Fibroblast of mammary gland (primary cell): Measurements from ENCODE around the gene GRM7.
"Not testable (repeated sequence)": the region's sequence is repeated elsewhere in the genome, so short reads cannot be mapped to it uniquely, and the experiment has no call there.

ENCODE experiments used
- DNase-seq: peaks from one replicate; pipeline ENCODE4 v3.0.0-alpha.2; 2010; ENCODE audit warnings: low read depth
- H3K4me3 ChIP-seq: 2 replicates; pipeline ENCODE4 v1.5.1; 2011; ENCODE audit warnings: low read depth, mild to moderate bottlenecking, low read length, moderate library complexity; ENCODE audit not compliant: control insufficient read depth
- TF ChIP-seq, protein P1 (sequence below): conservative IDR thresholded peaks from 2 replicates; pipeline ENCODE4 v1.5.1; 2011; ENCODE audit warnings: low read depth, low read length, inconsistent platforms; ENCODE audit not compliant: control insufficient read depth, insufficient read depth

The GRM7 gene

GRCh38 chr3:6912240-6912639, 51.3 kb downstream of the GRM7 start:
- no peak for DNase-seq
- TF ChIP-seq, protein P1, sequence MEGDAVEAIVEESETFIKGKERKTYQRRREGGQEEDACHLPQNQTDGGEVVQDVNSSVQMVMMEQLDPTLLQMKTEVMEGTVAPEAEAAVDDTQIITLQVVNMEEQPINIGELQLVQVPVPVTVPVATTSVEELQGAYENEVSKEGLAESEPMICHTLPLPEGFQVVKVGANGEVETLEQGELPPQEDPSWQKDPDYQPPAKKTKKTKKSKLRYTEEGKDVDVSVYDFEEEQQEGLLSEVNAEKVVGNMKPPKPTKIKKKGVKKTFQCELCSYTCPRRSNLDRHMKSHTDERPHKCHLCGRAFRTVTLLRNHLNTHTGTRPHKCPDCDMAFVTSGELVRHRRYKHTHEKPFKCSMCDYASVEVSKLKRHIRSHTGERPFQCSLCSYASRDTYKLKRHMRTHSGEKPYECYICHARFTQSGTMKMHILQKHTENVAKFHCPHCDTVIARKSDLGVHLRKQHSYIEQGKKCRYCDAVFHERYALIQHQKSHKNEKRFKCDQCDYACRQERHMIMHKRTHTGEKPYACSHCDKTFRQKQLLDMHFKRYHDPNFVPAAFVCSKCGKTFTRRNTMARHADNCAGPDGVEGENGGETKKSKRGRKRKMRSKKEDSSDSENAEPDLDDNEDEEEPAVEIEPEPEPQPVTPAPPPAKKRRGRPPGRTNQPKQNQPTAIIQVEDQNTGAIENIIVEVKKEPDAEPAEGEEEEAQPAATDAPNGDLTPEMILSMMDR: no peak
- no peak overlapping the region for H3K4me3 ChIP-seq

- TF ChIP-seq, protein P1: no peak
- no peak for DNase-seq
- H3K4me3 ChIP-seq: no peak overlapping the region
Observed at GRCh38 chr3:6915898-6916297, 55.0 kb downstream of the GRM7 start.

GRCh38 chr3:6921066-6921465, 60.2 kb downstream of the GRM7 start:
- TF ChIP-seq, protein P1: no peak
- DNase-seq: no peak
- no peak overlapping the region for H3K4me3 ChIP-seq

- TF ChIP-seq, protein P1: no peak
- no peak overlapping the region for H3K4me3 ChIP-seq
- DNase-seq: no peak
Observed at GRCh38 chr3:6921876-6922275, 61.0 kb downstream of the GRM7 start.

- no peak overlapping the region for H3K4me3 ChIP-seq
- TF ChIP-seq, protein P1: no peak
Observed at GRCh38 chr3:6928064-6928463, 67.1 kb downstream of the GRM7 start.

DNA sequence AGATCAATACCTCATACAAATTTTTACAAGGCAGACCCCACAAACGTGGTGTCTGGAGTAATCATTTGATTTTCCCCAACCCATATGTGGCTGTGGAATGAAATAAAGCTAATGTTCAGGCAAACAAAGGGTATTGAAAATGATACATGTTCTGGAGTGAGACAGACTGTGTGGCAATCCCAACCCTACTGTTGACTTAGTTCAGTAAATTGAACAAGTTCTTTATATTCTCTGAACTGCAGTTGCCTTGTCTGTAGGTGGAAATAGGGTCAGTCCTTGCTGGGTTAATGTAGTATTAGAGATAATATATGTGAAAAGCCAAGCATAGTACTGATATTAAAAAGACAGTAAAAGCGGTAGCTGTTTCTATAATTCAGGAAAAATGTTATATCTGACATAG, 69.0 kb downstream of the GRM7 start:
- DNase-seq: no peak
- H3K4me3 ChIP-seq: no peak overlapping the region
- TF ChIP-seq, protein P1: no peak

More at GRCh38 chr3:6928064-6928463, 67.1 kb downstream of the GRM7 start:
- no peak for DNase-seq

DNA sequence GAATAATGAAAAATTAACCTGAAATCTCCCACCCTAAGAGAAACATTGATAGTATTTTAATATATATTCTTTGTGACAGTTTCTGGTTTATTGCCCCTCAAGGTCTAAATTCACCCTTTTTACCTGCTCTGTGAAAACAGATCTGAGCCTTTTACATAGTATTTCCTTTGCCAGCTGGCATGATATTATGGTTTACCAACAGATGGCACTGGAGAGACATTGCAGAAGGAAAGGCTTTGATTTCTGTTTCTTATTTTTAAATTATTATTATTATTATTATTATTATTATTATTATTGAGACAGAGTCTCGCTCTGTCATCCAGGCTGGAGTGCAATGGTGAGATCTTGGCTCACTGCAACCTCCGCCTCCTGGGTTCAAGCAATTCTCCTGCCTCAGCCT, 74.5 kb downstream of the GRM7 start:
- not testable (repeated sequence) for H3K4me3 ChIP-seq, DNase-seq

- no peak overlapping the region for H3K4me3 ChIP-seq
- TF ChIP-seq, protein P1: no peak
- DNase-seq: no peak
Observed at GRCh38 chr3:6935970-6936369, 75.1 kb downstream of the GRM7 start.
